Trophoblast cell (in vitro differentiated cells and primary cell): ENCODE results near the gene AMELX.

Experiments
- DNase-seq, 2 donors: peaks; one replicate each; pipeline ENCODE4 v3.0.0-alpha.2; 2016
- H2AFZ ChIP-seq: 2 replicates; pipeline ENCODE4 v1.6.1; 2013; ENCODE audit warnings: low read length, moderate library complexity, mild to moderate bottlenecking; ENCODE audit not compliant: insufficient read depth, poor library complexity
- H2AK5ac ChIP-seq: 2 replicates; pipeline ENCODE4 v1.6.1; 2013; ENCODE audit warnings: mild to moderate bottlenecking, low read length
- H2BK120ac ChIP-seq: 2 replicates; pipeline ENCODE4 v1.6.1; 2013; ENCODE audit warnings: low read length, mild to moderate bottlenecking, moderate library complexity; ENCODE audit not compliant: insufficient read depth, poor library complexity
- H2BK12ac ChIP-seq: 2 replicates; pipeline ENCODE4 v1.6.1; 2013; ENCODE audit warnings: mild to moderate bottlenecking, low read length, moderate library complexity
- H2BK5ac ChIP-seq: 2 replicates; pipeline ENCODE4 v1.6.1; 2013; ENCODE audit warnings: low read length, low read depth, moderate library complexity, mild to moderate bottlenecking; ENCODE audit not compliant: poor library complexity
- H3K14ac ChIP-seq: 2 replicates; pipeline ENCODE4 v1.6.1; 2013; ENCODE audit warnings: mild to moderate bottlenecking, low read length
- H3K18ac ChIP-seq: 2 replicates; pipeline ENCODE4 v1.6.1; 2013; ENCODE audit warnings: mild to moderate bottlenecking, low read length
- H3K23ac ChIP-seq: 2 replicates; pipeline ENCODE4 v1.6.1; 2013; ENCODE audit warnings: low read length
- H3K27ac ChIP-seq: 2 replicates; pipeline ENCODE4 v1.5.1; 2013; ENCODE audit warnings: low read depth, mild to moderate bottlenecking, inconsistent platforms, low read length, moderate library complexity
- H3K27me3 ChIP-seq: 2 replicates; pipeline ENCODE4 v1.6.1; 2013; ENCODE audit warnings: inconsistent platforms, mild to moderate bottlenecking, low read length, moderate library complexity; ENCODE audit not compliant: insufficient read depth
- H3K36me3 ChIP-seq, 2 experiments: 1 replicate in 1 of 2; 2 replicates in 1 of 2; pipeline ENCODE4 v1.6.1; 2013; ENCODE audit warnings: low read length in 2 of 2, mild to moderate bottlenecking in 2 of 2, moderate library complexity in 1 of 2; ENCODE audit not compliant: insufficient read depth in 2 of 2, control insufficient read depth in 1 of 2
- H3K4ac ChIP-seq: 2 replicates; pipeline ENCODE4 v1.6.1; 2013; ENCODE audit warnings: low read depth, mild to moderate bottlenecking, low read length, moderate library complexity
- H3K4me1 ChIP-seq, 2 experiments: 1 replicate in 1 of 2; 2 replicates in 1 of 2; pipeline ENCODE4 v1.6.1; 2013; ENCODE audit warnings: low read length in 2 of 2, mild to moderate bottlenecking in 2 of 2, moderate library complexity in 1 of 2; ENCODE audit not compliant: insufficient read depth in 2 of 2, control insufficient read depth in 1 of 2
- H3K4me2 ChIP-seq: 2 replicates; pipeline ENCODE4 v1.6.1; 2013; ENCODE audit warnings: inconsistent platforms, mild to moderate bottlenecking, low read length, moderate library complexity
- H3K4me3 ChIP-seq: 2 replicates; pipeline ENCODE4 v1.5.1; 2013; ENCODE audit warnings: mild to moderate bottlenecking, low read depth, low read length, inconsistent platforms
- H3K79me1 ChIP-seq: one replicate; pipeline ENCODE4 v1.6.1; 2013; ENCODE audit warnings: low read length
- H3K79me2 ChIP-seq: 2 replicates; pipeline ENCODE4 v1.6.1; 2013; ENCODE audit warnings: low read length, mild to moderate bottlenecking; ENCODE audit not compliant: control insufficient read depth, insufficient read depth, poor library complexity
- H3K9ac ChIP-seq: 2 replicates; pipeline ENCODE4 v1.6.1; 2013; ENCODE audit warnings: mild to moderate bottlenecking, low read length
- H3K9me3 ChIP-seq: 2 replicates; pipeline ENCODE4 v1.6.1; 2013; ENCODE audit warnings: low read depth, mild to moderate bottlenecking, control low read depth, inconsistent platforms, low read length; ENCODE audit not compliant: insufficient read depth
- H4K12ac ChIP-seq: 2 replicates; pipeline ENCODE4 v1.6.1; 2013; ENCODE audit warnings: low read depth, mild to moderate bottlenecking, low read length, moderate library complexity
- H4K8ac ChIP-seq: 2 replicates; pipeline ENCODE4 v1.6.1; 2013; ENCODE audit warnings: low read depth, mild to moderate bottlenecking, low read length, moderate library complexity
- H4K91ac ChIP-seq: one replicate; pipeline ENCODE4 v1.6.1; 2013; ENCODE audit warnings: low read depth, mild to moderate bottlenecking, low read length, moderate library complexity
- WGBS: extraction: QIAGEN DNeasy Blood & Tissue Kit; methylation state at CpG from one replicate; pipeline ENCODE4 v1.1.7; 2013; ENCODE audit warnings: missing lambda C conversion rate; ENCODE audit not compliant: insufficient read length, insufficient coverage; ENCODE audit errors: extremely low coverage; 5-methylcytosine and 5-hydroxymethylcytosine counted together

AMELX gene

DNA sequence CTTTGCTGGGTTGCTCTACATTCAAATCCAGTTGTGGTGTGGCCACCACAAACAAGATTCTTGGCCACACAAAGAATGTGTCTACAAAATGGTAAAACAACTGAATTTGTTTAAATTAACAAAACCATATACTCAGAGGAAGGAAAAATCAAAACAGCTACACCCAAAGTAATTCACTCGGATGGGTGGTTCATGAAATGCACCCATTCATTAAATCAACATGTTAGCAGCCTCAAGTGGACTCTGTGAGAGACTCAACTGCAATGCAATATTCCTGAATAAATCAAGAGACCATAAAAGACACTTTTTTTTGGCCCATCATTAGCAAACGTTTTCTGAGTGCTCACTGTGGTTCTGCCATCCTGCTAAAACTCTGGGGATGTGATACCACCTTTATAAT, 11.2 kb upstream of the AMELX start:
- no peaks in the 10 kb centered on the region for H3K79me1 ChIP-seq
- H3K4me3 ChIP-seq = no peak overlapping the region
- no peaks in the 10 kb centered on the region for H3K27me3 ChIP-seq
- H3K4me1 ChIP-seq = no peaks in the 10 kb centered on the region
- WGBS = no CpG with 5 or more reads among the region's 2 CpGs
- H3K9me3 ChIP-seq = no peaks in the 10 kb centered on the region
- H3K79me2 ChIP-seq = no peaks in the 10 kb centered on the region
- no peak overlapping the region for H4K91ac ChIP-seq
- no peak overlapping the region for H2AK5ac ChIP-seq
- H4K8ac ChIP-seq = no peak overlapping the region
- no peak overlapping the region for H2AFZ ChIP-seq
- no peak overlapping the region for H3K14ac ChIP-seq
- H2BK5ac ChIP-seq = no peak overlapping the region
- no peak overlapping the region for H2BK120ac ChIP-seq
- H3K18ac ChIP-seq = no peak overlapping the region
- DNase-seq = no peak
- no peak overlapping the region for H3K9ac ChIP-seq
- H3K27ac ChIP-seq = no peak overlapping the region
- no peak overlapping the region for H3K4me2 ChIP-seq
- H3K4ac ChIP-seq = no peak overlapping the region
- no peak overlapping the region for H4K12ac ChIP-seq
- H3K36me3 ChIP-seq = no peaks in the 10 kb centered on the region
- no peak overlapping the region for H3K23ac ChIP-seq
- no peak overlapping the region for H2BK12ac ChIP-seq

DNA sequence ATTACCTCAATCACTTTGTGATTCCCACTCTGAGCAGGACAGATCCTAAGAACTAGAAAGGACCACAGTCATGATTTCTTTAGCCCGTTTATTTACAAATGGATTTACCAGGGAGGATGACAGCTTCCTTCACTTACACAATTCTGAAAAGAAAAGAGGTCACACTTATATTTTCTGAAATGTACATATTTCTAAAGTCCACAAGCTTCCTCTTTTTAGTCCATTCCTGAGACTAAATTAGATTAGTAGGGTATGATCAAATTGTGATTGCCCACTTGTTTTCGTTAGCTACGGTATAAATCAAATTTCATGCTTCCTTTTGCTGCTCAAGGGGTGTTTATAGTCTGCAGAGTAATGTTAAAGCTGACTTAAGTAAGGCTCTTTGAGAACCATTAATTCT, 7.6 kb upstream of the AMELX start:
- no CpG with 5 or more reads among the region's 3 CpGs for WGBS
- H2BK5ac ChIP-seq = no peak overlapping the region

DNA sequence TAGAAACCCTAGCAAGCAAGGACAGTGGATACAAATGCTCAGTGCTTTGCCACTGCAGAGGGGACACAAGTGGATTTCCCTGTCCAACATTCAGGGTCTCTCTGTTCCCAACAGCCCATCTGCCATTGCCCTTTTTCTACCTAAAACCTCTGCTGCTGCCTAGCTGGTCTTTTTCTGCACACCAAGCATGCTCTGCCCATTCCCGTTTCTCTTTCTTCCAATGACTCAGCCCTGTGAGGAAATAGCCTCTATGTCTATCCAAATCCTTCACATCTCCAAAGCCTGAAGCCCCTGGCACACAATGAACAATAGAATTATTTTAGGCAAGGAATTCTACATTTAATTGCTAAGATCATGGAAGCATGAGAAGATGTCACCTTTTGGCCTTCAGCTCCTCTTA, 5.7 kb upstream of the AMELX start:
- Histone ChIP-seq H2AK5ac (no peak overlapping the region), H3K14ac (no peak overlapping the region), H3K27me3 (no peaks in the 10 kb centered on the region), H3K23ac (no peak overlapping the region), H3K36me3 (no peaks in the 10 kb centered on the region), H3K79me2 (no peaks in the 10 kb centered on the region), H4K12ac (no peak overlapping the region), H3K9me3 (no peaks in the 10 kb centered on the region), H4K91ac (no peak overlapping the region), H3K4me1 (no peaks in the 10 kb centered on the region), H3K27ac (no peak overlapping the region), H3K4me3 (no peak overlapping the region), H4K8ac (no peak overlapping the region), H2BK5ac (no peak overlapping the region), H3K4me2 (no peak overlapping the region), H2BK12ac (no peak overlapping the region), H3K9ac (no peak overlapping the region), H2BK120ac (no peak overlapping the region), H3K4ac (no peak overlapping the region), H3K18ac (no peak overlapping the region), H3K79me1 (no peaks in the 10 kb centered on the region), H2AFZ (no peak overlapping the region)
- DNase-seq = peak in 1 of 2 donors; percentile 5
- no CpG with 5 or more reads among the region's 1 CpG for WGBS

More for the DNA sequence above, 7.6 kb upstream of the AMELX start:
- Histone ChIP-seq H2BK12ac (no peak overlapping the region), H3K9me3 (no peaks in the 10 kb centered on the region), H3K36me3 (no peaks in the 10 kb centered on the region), H3K79me2 (no peaks in the 10 kb centered on the region), H2BK120ac (no peak overlapping the region), H3K79me1 (no peaks in the 10 kb centered on the region), H3K23ac (no peak overlapping the region), H3K9ac (no peak overlapping the region), H3K27ac (no peak overlapping the region), H4K12ac (no peak overlapping the region), H3K27me3 (no peaks in the 10 kb centered on the region), H4K91ac (no peak overlapping the region), H2AFZ (no peak overlapping the region), H2AK5ac (no peak overlapping the region), H3K4ac (no peak overlapping the region), H3K14ac (no peak overlapping the region), H3K4me3 (no peak overlapping the region), H3K18ac (no peak overlapping the region), H3K4me2 (no peak overlapping the region), H4K8ac (no peak overlapping the region), H3K4me1 (no peaks in the 10 kb centered on the region)
- no peak for DNase-seq

DNA sequence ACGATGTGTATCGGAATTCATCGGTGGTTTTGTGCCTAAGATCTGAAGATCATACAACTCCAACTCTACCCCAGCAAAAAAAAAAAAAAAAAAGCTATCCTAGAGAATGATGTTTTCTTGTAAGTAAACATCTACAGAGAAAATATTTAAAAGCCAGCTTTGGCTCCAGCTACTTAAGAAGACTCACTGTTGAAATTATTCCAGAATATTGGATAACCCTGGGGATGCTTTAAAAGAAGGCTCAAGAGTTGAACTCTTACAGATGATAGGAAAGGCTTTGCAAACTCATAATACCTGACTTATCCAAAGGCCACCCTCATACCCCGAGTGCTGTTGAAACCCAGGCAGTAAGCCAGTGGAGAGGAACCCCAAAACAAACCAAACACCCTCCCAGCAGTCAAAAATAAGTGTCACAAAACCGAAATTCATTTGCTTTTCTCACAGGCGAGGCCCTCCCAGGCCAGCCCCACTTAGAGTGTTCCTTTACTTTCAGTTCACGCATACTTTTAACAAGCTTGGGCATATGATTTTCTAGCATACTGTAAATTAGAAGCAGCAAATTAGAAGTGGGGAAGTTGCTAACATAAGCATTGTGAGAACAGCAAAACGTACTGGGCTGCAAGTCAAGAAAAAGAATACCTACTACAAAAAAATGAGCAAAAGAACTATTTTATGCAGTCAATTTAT, 2.7 kb upstream of the AMELX start:
- Histone ChIP-seq H3K4me1 (no peaks in the 10 kb centered on the region), H4K8ac (no peak overlapping the region), H3K79me2 (no peaks in the 10 kb centered on the region), H4K12ac (no peak overlapping the region), H3K4me2 (no peak overlapping the region), H3K4me3 (no peak overlapping the region), H3K14ac (no peak overlapping the region), H3K9me3 (no peaks in the 10 kb centered on the region), H2BK120ac (no peak overlapping the region), H2BK12ac (no peak overlapping the region), H3K9ac (no peak overlapping the region), H3K18ac (no peak overlapping the region), H4K91ac (no peak overlapping the region), H3K36me3 (no peaks in the 10 kb centered on the region), H3K79me1 (no peaks in the 10 kb centered on the region), H2BK5ac (no peak overlapping the region), H3K23ac (no peak overlapping the region), H3K27me3 (no peaks in the 10 kb centered on the region), H2AK5ac (no peak overlapping the region), H3K27ac (no peak overlapping the region), H2AFZ (no peak overlapping the region), H3K4ac (no peak overlapping the region)
- no CpG with 5 or more reads among the region's 8 CpGs for WGBS
- no peak for DNase-seq
